ENCODE results near the gene DDX49. TPM values are rescaled to one million over a fixed set of nuclear protein-coding genes. Genes with fewer than 3 reads are reported as not detected.
A peak's percentile ranks its signal among the peaks of the same experiment; 100 is the strongest.

DDX49 gene
- total and polyA plus RNA-seq, 2 of the 4 experiments (the other 2 are of a cell fraction): 50.9 to 52.1 TPM

DNA sequence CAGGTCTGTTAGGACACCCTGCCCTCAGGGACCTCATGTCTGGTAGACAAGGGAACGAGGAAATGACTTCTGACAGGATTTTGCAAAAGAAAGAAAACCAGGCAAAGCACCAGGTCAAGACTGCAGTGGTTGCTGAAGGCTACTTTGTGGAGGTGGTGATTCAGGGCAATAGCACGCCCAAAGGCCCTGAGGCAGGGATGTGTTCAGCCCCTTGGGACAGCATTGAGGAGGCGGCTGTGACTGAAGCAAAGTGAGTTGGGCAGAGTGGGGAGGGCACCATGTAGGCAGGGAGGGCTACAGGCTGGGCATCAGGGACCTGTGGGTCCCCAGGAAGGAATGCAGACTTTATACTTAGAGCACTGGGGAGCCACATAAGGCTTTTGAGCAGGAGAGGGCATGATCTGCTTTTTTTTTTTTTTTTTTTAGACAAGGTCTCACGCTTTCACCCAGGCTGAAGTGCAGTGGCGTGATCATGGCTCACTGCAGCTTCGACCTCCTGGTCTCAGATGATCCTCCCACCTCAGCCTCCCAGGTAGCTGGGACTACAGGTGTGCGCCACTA lies 32.3 kb downstream of the DDX49 start:
- dilution Hi-C loops (cut with HindIII; ENCODE audit: low sequenced_read_pairs, unreplicated experiment) (no loop called here), intact Hi-C loops (cut with micrococcal nuclease) (no loop called here), in situ Hi-C loops (cut with MboI; ENCODE audit: low sequenced_read_pairs) (no loop called here)
- no peak overlapping the region for H3K14ac ChIP-seq (replicated peaks; ENCODE audit: low read depth, low read length)
- WGBS, 2 experiments (ENCODE audit: extremely low coverage in 2 of 2, insufficient read length in 1 of 2): 71% methylated on average over 1 of the region's 7 CpGs; no CpG with 5 or more reads in 1 of the 2 experiments
- H3K4me1 ChIP-seq (ENCODE audit: control insufficient read depth, insufficient read depth, low read length): no peaks in the 10 kb centered on the region
- no peak overlapping the region for H3K4me3 ChIP-seq (ENCODE audit: insufficient read depth, low read depth, low read length)
- H4K91ac ChIP-seq (ENCODE audit: insufficient read depth, low read depth, low read length): no peak overlapping the region
- BruUV-seq (replicated peaks): no TSS peak
- H3K27me3 ChIP-seq (ENCODE audit: control insufficient read depth, insufficient read depth, low read length): no peaks in the 10 kb centered on the region
- peaks cover 3% of the 10 kb centered on the region; the same call in 1 of the 2 replicates for H3K9me1 ChIP-seq (ENCODE audit: insufficient read depth, low read length)
- H3K36me3 ChIP-seq (ENCODE audit: control insufficient read depth, insufficient read depth, low read length): peaks cover 1% of the 10 kb centered on the region; the same call in 1 of the 2 replicates
- POLR2A ChIA-PET (ENCODE audit: unreplicated experiment): no interaction called here
- TF ChIP-seq CHD1 (IDR thresholded peaks at IDR 0.05; ENCODE audit: low read depth, low read length) (no peak), POLR2A (IDR thresholded peaks at IDR 0.05; ENCODE audit: low read depth, low read length) (no peak)
- ATAC-seq (ENCODE audit: low read depth) (no peak; the same call in 1 of the 2 replicates), DNase-seq (no peak)
- no peak overlapping the region for H3K56ac ChIP-seq (ENCODE audit: extremely low read depth, insufficient read depth, low read length)
- no peak overlapping the region for H3K4me2 ChIP-seq (ENCODE audit: low read depth, low read length)
- CTCF ChIA-PET: no interaction called here
- H2AFZ ChIP-seq (replicated peaks; ENCODE audit: low read length, poor library complexity): no peak overlapping the region
- peak overlapping the region; percentile 39 for H2AK9ac ChIP-seq (replicated peaks; ENCODE audit: low read depth, low read length, poor library complexity)
- no peaks in the 10 kb centered on the region; the same call in 1 of the 2 replicates for H4K20me1 ChIP-seq (ENCODE audit: insufficient read depth, low read length)
- H4K5ac ChIP-seq (ENCODE audit: low read depth, low read length): no peak overlapping the region
- H3K23ac ChIP-seq (ENCODE audit: low read depth, low read length): no peak overlapping the region
- no peak overlapping the region for H2AK5ac ChIP-seq (ENCODE audit: low read depth, low read length)
- H3K9ac ChIP-seq (ENCODE audit: low read depth, low read length): no peak overlapping the region
- H3K4ac ChIP-seq (ENCODE audit: low read depth, low read length): no peak overlapping the region
- H3K27ac ChIP-seq (ENCODE audit: insufficient read depth, low read length): no peak overlapping the region
- no peaks in the 10 kb centered on the region for H3K79me1 ChIP-seq (ENCODE audit: low read depth in 1 of 2, low read length in 2 of 2)
- H3K9me3 ChIP-seq (ENCODE audit: control insufficient read depth, insufficient read depth, low read length): no peaks in the 10 kb centered on the region
- no peak overlapping the region for H2BK20ac ChIP-seq (ENCODE audit: low read depth, low read length)
- H2BK5ac ChIP-seq (ENCODE audit: low read depth, low read length, poor library complexity, severe bottlenecking): no peak overlapping the region
- H2BK120ac ChIP-seq (ENCODE audit: low read depth, low read length): no peak overlapping the region
- no peak overlapping the region for H4K8ac ChIP-seq (ENCODE audit: low read depth in 2 of 2, low read length in 2 of 2)
- H2BK15ac ChIP-seq (ENCODE audit: low read depth, low read length): no peak overlapping the region
- H3K18ac ChIP-seq (ENCODE audit: low read depth, low read length): no peak overlapping the region
